ENCODE measurements around the gene ITPRIPL2. TPM values are rescaled to one million over a fixed set of nuclear protein-coding genes. Genes with fewer than 3 reads are reported as not detected.

ITPRIPL2 gene
- polyA plus RNA-seq, result 4.7 TPM

DNA sequence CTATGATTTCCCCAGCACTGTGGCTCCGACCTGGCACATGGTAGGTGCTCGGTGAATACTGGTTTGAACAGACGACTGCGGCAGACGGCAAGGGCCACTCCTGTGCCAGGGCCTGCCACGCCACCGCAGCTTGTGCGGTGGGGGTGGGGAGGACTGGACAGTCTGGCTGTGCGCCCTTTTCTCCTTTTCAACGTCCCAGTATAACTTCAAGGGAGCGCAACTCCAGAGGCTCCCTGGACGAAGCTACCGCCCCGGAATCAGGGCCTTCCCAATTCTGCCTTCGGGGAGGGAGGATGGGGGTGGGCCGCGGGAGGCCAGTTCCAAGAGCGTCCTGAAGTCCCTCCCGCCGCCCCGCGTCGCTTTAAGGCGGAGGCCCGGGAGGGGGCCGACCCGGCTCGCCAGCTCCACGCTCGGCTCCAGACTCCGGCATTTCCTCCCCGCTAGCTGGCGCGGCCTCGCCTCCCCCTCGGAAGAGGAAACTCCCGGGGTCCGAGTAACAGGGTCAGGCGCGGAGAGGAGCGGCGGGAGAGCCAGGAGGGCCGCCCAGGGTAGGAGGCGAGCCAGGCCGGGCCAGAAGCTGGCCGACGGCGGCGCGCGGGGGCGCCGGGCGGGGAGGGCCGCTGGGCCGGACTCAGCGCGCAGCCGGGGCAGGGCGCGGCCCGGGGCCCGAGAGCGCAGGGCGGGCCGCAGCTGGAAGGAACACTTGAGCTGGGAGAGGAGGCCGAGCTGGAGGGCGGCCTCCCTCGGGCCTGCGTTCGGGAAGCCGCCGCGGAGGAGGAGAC is at the start of gene ITPRIPL2:
Gene ITPRIPL2, plus strand, starts transcription at position 388 of the 782 bp plus-strand sequence. CDS start 498 bp downstream, outside the sequence.
- peaks cover 24 to 29% (median 25%) of the 10 kb centered on the region in 3 donors for H3K4me1 Mint-ChIP-seq
- H3K27ac Mint-ChIP-seq, result peak within 1 kb of the TSS in 2 of 3 donors; percentile 57 to 89
- no peaks in the 10 kb centered on the region for H3K9me3 Mint-ChIP-seq
- H3K27me3 Mint-ChIP-seq, result no peaks in the 10 kb centered on the region
- peak within 1 kb of the TSS; percentile 83 to 91 (median 86) for H3K4me3 Mint-ChIP-seq
- no peaks in the 10 kb centered on the region for H3K36me3 Mint-ChIP-seq

DNA sequence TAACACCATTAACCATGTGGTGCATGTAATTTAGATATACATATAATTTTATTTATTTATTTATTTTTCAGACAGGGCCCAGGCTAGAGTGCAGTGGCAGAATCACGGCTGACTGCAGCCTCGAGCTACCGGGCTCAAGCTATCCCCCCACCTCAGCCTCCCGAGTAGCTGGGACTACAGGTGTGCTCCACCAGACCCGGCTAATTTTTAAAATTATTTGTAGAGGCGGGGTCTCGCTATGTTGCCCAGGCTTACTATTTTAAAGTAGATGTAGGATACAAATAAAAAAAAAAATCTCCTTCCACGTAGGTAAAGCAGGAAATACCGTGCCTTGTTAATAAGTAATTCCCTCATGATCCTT is 46.8 kb upstream of the ITPRIPL2 start:
- Mint-ChIP-seq H3K4me3 (peak overlapping the region; percentile 76 to 99 (median 96)), H3K27ac (peak overlapping the region; percentile 84 to 100 (median 96)), H3K27me3 (no peaks in the 10 kb centered on the region), H3K36me3 (peaks cover 3% of the 10 kb centered on the region), H3K9me3 (no peaks in the 10 kb centered on the region), H3K4me1 (peaks cover 8 to 14% (median 9%) of the 10 kb centered on the region in 3 donors)

DNA sequence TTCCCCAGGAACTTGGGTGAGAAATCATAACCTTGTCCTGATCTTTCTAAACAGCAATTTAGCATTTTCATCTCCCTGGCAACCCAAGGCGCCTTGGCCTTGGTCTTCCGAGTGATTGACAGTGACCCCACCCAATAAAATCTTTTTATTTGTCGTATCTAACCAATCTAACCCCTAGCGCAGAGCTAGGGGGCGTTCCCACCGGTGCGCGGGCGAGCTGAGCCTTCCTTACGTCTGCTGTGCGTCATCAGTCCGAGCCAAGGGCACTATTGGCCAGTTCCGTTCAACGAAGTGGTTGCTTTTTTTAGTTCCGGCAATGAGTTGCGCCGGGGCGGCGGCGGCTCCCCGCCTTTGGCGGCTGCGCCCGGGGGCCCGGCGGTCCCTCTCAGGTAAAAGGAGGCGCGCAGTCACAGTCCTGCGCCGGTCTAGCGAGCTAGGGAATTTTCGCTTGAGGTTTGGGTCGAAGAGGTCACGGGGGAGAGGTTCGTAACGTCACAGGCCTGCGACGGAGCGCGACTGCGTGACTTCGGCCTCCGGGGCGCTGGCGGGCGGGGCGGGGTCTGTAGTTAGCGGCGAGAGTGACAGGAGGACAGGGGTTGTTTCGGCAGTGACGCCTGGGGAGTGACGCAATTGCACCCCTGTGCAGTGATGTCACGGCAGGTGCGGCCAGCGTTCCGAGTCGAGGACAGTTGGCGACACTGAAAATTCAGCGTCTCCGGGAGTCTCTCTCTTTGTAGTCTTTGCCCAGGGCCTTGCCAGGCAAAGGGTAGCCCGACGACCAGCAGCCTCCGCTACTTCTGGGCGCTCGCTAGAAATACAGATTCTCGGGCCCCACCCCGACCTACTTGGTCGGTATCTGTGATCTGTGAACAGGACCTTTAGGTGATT is 46.2 kb upstream of the ITPRIPL2 start, which contains the start of gene COQ7:
Gene COQ7, plus strand, starts transcription at position 266 of the 888 bp plus-strand sequence. Its CDS starts 51 bp downstream, at position 317.
- Mint-ChIP-seq H3K9me3 (no peaks in the 10 kb centered on the region), H3K27ac (peak within 1 kb of the TSS; percentile 84 to 100 (median 96)), H3K36me3 (peaks cover 6% of the 10 kb centered on the region), H3K4me3 (peak within 1 kb of the TSS; percentile 76 to 99 (median 96)), H3K27me3 (no peaks in the 10 kb centered on the region), H3K4me1 (peaks cover 8 to 14% (median 11%) of the 10 kb centered on the region in 3 donors)

DNA sequence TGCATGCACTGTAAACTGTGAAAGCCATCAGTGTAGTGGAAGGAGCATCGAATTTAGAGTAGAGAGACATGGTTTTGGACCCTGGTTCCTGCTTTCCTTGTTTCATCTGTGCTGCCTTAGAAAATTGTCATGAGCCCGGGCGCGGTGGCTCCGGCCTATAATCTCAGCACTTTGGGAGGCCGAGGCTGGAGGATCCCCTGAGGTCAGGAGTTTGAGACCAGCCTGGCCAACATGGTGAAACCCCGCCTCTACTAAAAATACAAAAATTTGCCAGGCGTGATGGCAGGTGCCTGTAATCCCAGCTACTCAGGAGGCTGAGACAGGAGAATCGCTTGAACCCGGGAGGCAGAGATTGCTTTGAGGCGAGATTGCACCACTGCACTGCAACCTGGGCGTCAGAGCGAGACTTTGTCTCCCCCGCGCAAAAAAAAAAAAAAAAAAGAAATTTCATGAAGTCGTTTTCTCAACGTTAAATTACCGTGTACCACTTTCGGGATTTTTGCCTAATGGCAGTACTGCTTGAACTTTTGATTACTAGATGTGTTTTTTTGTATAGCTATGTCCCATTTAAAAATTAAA is 45.4 kb upstream of the ITPRIPL2 start:
- H3K27me3 Mint-ChIP-seq, result no peaks in the 10 kb centered on the region
- peaks cover 8 to 14% (median 11%) of the 10 kb centered on the region in 3 donors for H3K4me1 Mint-ChIP-seq
- H3K27ac Mint-ChIP-seq, result peak overlapping the region; percentile 84 to 100 (median 96)
- peak overlapping the region; percentile 76 to 99 (median 96) for H3K4me3 Mint-ChIP-seq
- H3K9me3 Mint-ChIP-seq, result no peaks in the 10 kb centered on the region
- H3K36me3 Mint-ChIP-seq, result peaks cover 6% of the 10 kb centered on the region

DNA sequence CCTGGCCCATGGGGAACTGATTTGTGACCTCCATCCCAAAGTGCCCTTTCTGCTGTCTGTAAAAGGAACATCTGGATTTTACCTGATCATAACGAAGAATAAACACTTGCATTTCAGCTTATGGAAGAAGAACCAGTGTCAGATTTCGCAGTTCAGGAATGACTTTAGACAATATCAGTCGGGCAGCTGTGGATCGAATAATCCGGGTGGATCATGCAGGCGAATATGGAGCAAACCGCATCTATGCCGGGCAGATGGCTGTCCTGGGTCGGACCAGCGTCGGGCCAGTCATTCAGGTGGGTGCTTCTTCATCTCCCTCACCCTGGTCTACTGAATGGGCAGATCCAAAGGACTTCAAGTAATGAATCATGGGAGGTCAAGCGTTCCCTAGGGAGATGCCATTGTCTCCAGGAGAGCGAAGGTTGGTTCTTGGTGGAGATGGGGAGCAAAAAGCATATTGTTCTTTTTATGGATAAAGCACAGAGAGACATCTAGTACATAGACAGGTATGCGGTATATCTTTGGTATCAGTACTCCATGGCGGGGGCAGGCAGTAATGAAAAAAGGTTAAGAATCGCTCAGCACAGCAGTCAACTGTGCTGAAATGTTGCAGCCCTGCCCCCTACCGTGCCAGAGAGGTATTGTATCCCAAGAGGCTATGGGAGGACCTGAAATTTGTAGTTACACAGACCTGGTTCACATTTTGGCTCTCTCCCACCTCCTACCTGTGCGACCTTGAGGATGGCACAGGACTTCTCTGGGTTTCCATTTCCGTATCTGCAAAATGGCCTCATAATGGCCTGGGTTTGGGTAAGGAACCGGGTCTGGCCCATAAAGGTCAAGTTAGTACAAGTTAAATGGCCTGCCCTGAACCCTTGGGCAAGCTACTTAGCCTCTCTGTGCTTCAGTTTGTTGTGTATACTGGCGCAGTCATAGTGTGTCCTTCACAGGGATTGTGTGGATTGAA is 41.7 kb upstream of the ITPRIPL2 start:
- no peaks in the 10 kb centered on the region for H3K27me3 Mint-ChIP-seq
- H3K36me3 Mint-ChIP-seq, result peaks cover 11% of the 10 kb centered on the region
- peak overlapping the region; percentile 3 to 40 (median 36) for H3K27ac Mint-ChIP-seq
- peaks cover 7 to 11% (median 8%) of the 10 kb centered on the region in 3 donors for H3K4me1 Mint-ChIP-seq
- H3K4me3 Mint-ChIP-seq, result peak overlapping the region in 1 of 4 donors; percentile 43
- no peaks in the 10 kb centered on the region for H3K9me3 Mint-ChIP-seq

DNA sequence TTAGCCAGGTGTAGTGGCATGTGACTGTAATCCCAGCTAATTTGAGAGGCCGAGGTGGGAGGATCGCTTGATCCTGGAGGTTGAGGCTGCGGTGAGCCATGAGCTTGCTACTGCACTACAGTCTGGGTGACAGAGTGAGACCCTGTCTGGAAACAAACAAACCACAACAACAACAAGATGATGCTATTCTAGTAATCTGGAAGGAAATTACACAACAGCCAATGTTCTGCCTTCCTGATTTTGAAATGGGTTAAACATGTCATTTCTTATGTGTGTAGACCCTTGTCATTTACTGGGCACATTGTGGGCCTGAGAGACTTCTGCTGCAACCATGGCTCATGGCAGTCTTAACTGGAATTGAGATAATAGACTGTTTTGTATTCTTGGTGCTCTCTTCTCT is 40.4 kb upstream of the ITPRIPL2 start:
- Mint-ChIP-seq H3K4me1 (peaks cover 0 to 4% (median 3%) of the 10 kb centered on the region in 3 donors), H3K36me3 (peaks cover 12% of the 10 kb centered on the region), H3K4me3 (peak overlapping the region in 1 of 4 donors; percentile 54), H3K27ac (peak overlapping the region in 2 of 3 donors; percentile 50 to 53), H3K9me3 (no peaks in the 10 kb centered on the region), H3K27me3 (no peaks in the 10 kb centered on the region)

DNA sequence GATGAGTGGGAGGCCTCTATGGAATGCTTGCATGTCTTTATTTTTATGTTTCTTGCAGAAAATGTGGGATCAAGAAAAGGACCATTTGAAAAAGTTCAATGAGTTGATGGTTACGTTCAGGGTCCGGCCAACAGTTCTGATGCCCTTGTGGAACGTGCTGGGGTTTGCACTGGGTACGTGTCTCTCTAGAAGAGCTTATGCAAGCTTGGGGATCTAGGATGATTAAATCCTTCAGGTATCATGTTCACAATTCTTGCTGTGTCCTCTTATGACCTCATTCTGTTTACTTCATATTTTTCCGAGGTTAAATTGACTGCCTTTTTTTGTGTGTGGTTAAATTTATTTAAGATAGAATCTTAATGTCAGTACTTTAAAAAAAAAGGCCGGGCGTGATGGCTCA is 39.9 kb upstream of the ITPRIPL2 start:
- Mint-ChIP-seq H3K27me3 (no peaks in the 10 kb centered on the region), H3K4me3 (peak overlapping the region in 1 of 4 donors; percentile 54), H3K9me3 (no peaks in the 10 kb centered on the region), H3K36me3 (peaks cover 12% of the 10 kb centered on the region), H3K27ac (peak overlapping the region in 1 of 3 donors; percentile 53), H3K4me1 (peaks cover 0 to 3% (median 3%) of the 10 kb centered on the region in 3 donors)

DNA sequence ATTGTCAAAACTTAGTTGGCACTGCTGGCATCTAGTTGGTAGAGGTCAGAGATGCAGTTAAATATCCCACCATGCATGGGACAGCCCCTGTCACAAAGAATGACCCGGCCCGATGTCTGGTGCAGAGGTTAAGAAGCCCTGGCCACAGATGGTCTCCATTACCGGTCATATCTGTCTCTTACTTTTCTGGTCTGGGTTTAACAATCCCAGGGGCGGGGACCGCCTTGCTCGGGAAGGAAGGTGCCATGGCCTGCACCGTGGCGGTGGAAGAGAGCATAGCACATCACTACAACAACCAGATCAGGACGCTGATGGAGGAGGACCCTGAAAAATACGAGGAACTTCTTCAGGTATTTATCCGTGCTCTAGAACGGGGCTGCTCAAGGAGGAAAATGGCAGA is 38.3 kb upstream of the ITPRIPL2 start:
- peak overlapping the region in 1 of 4 donors; percentile 2 for H3K4me3 Mint-ChIP-seq
- no peaks in the 10 kb centered on the region for H3K27me3 Mint-ChIP-seq
- H3K27ac Mint-ChIP-seq, result peak overlapping the region in 1 of 3 donors; percentile 18
- H3K9me3 Mint-ChIP-seq, result no peaks in the 10 kb centered on the region
- peaks cover 0 to 3% (median 0%) of the 10 kb centered on the region in 3 donors for H3K4me1 Mint-ChIP-seq
- peaks cover 15% of the 10 kb centered on the region for H3K36me3 Mint-ChIP-seq

DNA sequence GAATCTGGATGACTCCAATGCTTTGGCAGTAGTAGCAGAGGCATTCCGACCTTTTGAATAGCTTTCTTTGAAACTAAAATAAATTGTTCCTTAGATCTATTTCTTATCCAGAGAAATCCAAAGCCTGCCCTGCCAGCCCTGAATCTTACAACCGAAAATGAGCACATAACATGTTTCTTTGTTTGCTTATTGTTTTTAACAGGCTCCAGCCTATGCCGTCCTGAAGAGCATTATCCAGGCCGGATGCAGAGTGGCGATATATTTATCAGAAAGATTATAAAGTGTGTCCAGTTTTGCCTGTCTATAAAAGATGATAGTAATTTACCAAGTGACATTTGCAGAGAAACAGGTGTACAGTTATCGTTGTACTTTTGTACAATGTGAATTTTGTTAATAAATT is 35.9 kb upstream of the ITPRIPL2 start:
- Mint-ChIP-seq H3K4me3 (no peak overlapping the region), H3K27ac (no peak overlapping the region), H3K36me3 (peaks cover 13% of the 10 kb centered on the region), H3K9me3 (no peaks in the 10 kb centered on the region), H3K4me1 (no peaks in the 10 kb centered on the region), H3K27me3 (no peaks in the 10 kb centered on the region)

DNA sequence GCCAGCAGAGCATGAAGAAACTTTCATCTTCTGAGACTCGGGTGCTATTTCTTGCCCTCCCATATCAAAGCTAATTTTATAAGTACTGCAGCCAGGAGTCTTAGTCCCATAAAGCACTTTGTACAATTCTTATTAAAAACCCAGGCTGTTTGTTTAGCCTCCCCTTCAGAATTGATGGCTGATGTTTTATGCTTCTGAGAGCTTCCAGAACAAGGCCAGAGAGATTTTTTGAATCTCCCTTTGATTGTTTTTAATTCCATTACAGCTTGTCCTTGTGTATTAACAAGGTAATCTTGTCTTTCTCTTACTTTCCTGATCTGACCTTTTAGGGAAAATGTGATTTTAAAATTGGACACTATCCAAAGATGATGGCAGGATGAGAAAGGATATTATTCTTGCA is 30.1 kb upstream of the ITPRIPL2 start:
- Mint-ChIP-seq H3K27ac (no peak overlapping the region), H3K9me3 (no peaks in the 10 kb centered on the region), H3K4me3 (no peak overlapping the region), H3K27me3 (peaks cover 4% of the 10 kb centered on the region), H3K4me1 (peaks cover 0 to 2% (median 1%) of the 10 kb centered on the region in 3 donors), H3K36me3 (peaks cover 7% of the 10 kb centered on the region)

DNA sequence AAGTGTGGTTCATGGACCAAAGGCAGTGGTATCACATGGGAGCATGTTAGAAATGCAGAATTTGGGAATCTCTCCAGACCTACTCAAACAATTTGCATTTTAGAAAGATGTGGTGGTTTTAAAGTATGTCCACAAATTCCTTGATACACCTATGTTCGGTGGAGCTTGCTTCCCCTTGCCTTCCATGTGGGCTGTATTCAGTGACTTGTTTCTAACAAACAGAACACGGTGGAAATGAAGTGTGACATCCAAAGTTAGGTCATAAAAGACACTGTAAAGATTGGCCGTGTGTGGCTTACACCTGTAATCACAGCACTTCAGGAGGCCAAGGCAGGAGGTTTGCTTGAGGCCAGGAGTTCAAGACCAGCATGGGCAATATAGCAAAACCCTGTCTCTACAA is 29.6 kb upstream of the ITPRIPL2 start:
- H3K27ac Mint-ChIP-seq, result no peak overlapping the region

DNA sequence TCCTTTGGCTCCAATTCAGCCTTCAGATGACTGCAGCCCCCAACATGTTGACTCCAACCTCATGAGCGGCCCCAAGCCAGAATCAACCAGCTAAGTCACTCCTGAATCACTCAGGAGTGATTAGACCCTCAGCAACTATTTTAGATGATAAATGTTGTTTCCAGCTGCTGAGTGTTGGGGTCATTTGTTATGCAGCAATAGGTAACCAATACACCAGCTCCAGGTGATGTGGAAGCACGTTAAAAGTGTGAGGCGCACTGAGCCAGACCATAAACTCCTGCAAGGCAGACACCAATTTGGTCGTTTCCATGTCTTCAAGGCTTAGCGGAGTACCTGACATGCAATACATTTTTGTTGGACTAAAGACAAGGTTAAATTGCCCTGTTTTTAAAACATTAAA is 28.9 kb upstream of the ITPRIPL2 start:
- Mint-ChIP-seq H3K27me3 (peaks cover 4% of the 10 kb centered on the region), H3K4me3 (peak overlapping the region in 1 of 4 donors; percentile 18), H3K4me1 (peaks cover 0 to 2% (median 1%) of the 10 kb centered on the region in 3 donors), H3K9me3 (no peaks in the 10 kb centered on the region), H3K36me3 (peaks cover 4% of the 10 kb centered on the region), H3K27ac (no peak overlapping the region)

More for the DNA sequence above, 29.6 kb upstream of the ITPRIPL2 start:
- H3K27me3 Mint-ChIP-seq, result peaks cover 4% of the 10 kb centered on the region
- no peaks in the 10 kb centered on the region for H3K9me3 Mint-ChIP-seq
- peaks cover 0 to 2% (median 1%) of the 10 kb centered on the region in 3 donors for H3K4me1 Mint-ChIP-seq
- H3K4me3 Mint-ChIP-seq, result no peak overlapping the region
- H3K36me3 Mint-ChIP-seq, result peaks cover 7% of the 10 kb centered on the region

DNA sequence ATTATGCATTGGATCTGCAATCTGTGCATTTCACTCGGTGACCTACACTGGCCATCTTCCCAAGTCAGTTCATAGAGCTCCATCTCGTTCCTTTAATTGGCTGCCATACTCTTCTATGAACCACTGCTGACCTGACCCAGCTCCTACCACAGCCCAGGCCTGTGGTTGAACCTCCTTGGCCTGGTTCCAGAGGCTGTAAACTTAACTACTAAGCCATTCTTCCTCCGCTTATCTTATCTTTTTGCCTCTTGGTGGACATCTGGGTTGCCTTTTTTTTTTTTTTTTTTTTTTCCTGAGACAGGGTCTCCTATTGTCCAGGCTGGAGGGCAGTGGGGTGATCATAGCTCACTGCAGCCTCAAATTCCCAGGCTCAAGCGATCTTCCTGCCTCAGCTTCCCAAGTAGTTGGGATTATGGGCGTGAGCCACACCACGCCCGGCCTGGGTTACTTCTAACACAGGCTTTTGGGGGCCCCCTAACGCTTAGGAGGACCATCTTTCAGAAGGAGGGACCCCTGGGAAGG is 28.0 kb upstream of the ITPRIPL2 start:
- Mint-ChIP-seq H3K4me1 (peaks cover 0 to 2% (median 1%) of the 10 kb centered on the region in 3 donors), H3K27me3 (peaks cover 4% of the 10 kb centered on the region), H3K9me3 (no peaks in the 10 kb centered on the region), H3K36me3 (peaks cover 4% of the 10 kb centered on the region), H3K4me3 (peak overlapping the region in 1 of 4 donors; percentile 68), H3K27ac (no peak overlapping the region)

Measured in IgD-negative memory B cell (primary cell).